Activated gamma-delta T cell treated with anti-CD3 and anti-CD28 coated beads, Interleukin-2, amount 50 U/mL, for 16 hours (primary cell): ENCODE data around the gene ANO8.
A peak's percentile ranks its signal among the peaks of the same experiment; 100 is the strongest.
"Not testable (repeated sequence)": the region's sequence is repeated elsewhere in the genome, so short reads cannot be mapped to it uniquely, and the experiment has no call there.

ENCODE experiments used
- DNase-seq: peaks from one replicate; pipeline ENCODE4 v3.0.0-alpha.2; 2020; ENCODE audit warnings: low read depth

The ANO8 gene

DNA sequence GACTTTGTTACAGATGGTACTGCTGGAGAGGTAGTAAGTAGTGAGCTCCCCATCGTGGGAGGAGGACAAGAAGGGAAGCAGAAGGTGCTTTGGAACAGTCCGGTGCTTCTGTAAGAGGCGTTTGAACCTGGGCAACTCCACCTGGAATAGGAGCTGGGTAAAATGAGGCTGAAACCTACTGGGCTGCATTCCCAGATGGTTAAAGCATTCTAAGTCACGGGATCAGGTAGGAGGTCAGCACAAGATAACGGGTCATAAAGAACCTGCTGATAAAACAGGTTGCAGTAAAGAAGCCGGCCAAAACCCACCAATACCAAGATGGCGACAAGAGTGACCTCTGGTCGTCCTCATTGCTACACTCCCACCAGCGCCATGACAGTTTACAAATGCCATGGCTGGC, 47.9 kb downstream of the ANO8 start:
- no peak for DNase-seq

DNA sequence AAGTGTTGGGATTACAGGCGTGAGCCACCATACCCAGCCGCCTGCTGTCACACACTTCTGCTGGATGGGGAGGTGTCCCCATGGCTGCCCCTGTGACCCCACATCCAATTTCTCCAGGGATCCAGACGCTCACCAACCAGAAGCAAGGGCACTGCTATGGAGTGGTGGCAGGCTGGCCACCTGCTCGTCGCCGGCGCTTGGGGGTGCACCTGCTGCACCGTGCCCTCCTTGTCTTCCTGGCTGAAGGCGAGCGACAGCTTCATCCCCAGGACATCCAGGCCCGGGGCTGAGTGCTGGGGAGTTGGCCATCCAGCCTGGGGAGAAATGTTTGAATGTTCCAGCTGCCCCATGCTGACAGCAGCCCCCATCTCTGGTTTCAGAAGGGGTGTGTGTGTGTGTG, 48.4 kb downstream of the ANO8 start:
- DNase-seq, result no peak

DNA sequence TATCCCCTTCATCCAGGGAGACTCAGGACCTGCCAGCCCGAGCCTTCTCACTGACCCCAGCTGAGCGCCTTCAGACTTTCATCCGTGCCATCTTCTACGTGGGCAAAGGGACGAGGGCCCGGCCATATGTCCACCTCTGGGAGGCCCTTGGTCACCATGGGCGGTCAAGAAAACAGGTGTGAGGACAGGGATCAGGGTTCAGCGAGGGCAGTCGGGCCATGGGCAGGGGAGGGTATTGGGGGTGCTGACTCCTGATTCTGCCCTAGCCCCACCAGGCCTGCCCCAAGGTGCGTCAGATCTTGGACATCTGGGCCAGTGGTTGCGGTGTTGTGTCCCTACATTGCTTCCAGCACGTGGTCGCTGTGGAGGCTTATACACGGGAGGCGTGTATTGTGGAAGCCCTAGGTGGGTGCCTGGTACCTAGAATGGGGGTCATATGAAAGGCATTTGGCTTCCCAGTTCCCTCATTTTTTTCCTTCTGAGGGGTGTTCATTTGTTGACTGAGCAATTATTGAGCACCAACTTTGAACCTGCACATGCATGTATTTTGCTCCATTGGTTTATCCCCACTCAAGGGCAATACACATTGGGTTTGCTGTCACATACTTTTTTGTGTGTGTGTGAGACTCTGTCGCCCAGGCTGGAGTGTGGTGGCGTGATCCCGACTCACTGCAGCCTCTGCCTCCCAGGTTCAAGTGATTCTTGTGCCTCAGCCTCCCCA, 49.1 kb downstream of the ANO8 start:
- DNase-seq, result no peak

DNA sequence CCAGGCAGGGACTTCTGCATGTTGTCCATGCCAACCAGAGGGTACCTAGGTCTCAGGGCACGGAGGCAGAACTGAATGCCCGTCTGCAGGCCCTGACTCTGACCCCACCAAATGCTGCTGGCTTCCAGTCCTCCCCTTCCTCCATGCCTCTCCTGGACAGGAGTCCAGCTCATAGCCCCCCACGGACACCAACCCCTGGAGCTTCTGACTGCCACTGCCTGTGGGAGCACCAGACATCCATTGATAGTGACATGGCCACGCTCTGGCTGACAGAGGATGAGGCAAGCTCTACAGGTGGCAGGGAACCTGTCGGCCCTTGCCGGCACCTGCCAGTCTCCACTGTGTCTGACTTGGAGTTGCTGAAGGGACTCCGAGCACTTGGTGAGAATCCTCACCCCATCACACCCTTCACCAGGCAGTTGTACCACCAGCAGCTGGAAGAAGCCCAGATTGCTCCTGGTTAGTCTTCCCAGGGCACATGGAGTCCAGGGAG, 51.1 kb downstream of the ANO8 start:
- DNase-seq, result no peak

DNA sequence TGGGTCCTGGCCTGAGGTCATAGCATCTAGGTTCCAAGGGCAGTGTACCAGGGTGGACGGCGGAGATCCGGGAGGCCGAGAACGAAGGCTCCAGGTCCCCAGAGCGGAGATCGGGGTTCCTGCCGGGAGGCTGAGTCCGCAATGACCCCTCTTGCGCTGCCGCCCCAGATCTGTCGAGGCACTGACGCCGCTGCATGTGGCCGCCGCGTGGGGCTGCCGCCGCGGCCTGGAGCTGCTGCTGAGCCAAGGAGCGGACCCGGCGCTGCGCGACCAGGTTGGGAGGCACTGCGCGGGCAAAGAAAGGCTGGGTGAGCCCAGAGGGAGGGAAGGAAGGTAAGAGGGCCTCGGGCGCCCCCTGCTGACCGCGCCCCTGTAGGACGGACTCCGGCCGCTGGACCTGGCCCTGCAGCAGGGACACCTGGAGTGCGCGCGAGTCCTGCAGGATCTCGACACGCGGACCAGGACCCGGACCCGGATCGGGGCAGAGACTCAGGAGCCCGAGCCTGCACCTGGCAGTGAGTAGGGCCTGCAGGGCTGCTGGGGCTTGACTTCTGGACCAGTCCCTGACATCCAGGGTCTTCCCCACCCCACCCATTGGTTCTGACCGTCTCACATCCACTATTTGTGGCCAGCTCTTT, 52.0 kb downstream of the ANO8 start:
- DNase-seq, result peak; percentile 71

DNA sequence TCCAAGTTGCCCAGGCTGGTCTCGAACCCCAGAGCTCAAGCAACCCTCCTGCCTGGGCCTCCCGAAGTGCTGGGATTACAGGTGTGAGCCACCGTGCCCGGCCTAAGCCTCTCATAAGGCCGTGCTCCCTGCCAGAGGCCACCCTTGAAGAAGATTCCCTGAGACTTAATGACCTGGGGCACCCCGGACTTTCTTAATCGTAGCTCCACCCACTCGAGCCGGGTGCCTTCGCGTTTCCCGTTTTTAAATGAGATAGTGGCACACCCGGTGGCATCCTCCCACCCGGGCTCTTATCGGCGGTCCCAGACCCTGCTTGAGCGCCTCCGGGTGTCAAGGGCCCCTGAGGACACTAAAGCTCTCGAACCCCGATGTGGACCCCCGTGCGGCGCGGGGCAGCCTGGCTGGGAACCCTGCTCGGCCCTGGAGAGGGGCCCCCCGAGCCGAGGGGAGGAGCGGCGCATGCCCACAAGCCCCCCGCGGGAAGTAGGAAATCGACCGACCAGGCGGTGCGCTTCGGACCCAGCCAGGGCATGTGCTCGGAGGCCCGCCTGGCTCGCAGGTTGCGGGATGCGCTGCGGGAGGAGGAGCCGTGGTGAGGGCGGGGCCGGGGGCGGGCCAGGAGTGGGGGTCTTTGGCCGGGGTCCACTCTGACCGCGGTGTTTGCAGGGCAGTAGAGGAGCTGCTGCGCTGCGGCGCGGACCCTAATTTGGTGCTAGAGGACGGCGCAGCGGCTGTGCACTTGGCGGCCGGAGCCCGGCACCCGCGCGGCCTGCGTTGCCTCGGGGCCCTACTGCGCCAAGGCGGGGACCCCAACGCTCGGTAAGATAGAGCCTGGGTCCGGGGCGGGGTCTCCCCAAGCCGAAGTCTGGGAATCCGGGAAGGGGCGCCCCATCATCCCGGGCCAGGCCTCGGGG, 53.0 kb downstream of the ANO8 start, which contains the start of gene ANKLE1:
ANKLE1 (plus strand) TSS at position 511 of the 914 bp plus-strand sequence; CDS start at position 531, 20 bp downstream.
- no peak for DNase-seq

DNA sequence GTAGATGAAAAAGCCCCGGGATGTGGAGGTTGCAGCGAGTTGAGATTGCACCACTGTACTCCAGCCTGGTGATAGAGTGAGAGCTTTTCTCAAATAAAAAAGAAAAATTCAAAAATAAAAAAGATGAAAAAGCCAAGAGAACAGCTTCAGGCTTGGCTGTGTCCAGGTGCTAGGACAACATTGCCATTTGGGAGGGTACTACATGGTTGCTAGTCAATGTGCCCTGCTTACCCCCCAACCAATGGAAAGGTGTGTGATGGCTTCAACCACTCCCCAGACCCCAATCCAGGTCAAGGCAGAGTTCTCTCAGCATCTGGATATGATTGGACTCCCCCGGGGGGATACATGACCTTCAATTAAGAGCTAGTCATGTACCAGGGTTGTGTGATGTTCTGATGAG, 55.2 kb downstream of the ANO8 start:
- no peak for DNase-seq

DNA sequence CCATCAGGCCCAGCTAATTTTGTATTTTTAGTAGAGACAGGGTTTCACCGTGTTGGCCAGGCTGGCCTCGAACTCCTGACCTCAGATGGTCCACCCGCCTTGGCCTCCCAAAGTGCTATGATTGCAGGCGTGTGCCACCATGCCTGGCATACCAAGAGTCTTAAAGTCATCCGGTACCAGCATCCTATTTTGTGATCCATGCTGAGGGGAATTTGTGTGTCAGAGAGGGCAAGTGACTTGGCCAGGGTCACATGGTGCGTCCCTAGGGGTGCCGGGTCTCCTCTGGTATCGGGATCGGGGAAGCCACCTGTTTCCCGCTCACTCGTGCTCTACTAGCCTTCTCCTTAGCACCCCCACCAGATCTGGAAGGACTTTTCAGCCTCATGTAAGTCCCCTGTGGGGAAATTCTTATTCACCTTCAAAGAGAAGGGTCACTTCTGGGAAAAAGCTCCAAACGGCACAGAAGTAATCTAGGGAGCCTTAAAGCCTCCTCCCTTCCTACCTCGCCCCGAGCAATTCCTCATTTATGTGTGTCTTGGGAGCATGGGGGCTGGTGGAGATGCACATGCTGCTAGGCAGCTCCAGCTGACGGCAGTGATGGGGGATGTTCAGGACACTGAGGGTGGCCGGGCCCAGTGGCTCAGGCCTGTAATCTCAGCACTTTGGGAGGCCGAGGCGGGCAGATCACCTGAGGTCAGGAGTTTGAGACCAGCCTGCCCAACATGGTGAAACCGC, 59.0 kb downstream of the ANO8 start:
- no peak for DNase-seq

DNA sequence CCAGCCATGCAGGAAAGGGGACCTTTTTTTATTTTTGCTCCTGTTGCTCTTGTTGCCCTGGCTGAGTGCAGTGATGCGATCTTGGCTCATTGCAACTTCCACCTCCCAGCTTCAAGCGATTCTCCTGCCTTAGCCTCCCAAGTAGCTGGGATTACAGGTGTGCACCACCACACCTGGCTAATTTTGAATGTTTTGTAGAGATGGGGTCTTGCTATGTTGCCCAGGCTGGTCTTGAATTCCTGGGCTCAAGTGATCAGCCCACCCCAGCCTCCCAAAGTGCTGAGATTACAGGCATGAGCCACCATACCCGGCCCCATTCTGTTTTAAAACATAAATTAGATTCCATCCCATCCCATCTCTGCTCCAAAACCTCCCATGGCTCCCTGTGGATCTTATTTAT, 59.8 kb downstream of the ANO8 start:
- not testable (repeated sequence) for DNase-seq
